Lower leg skin (tissue), 4 donors: ENCODE results near the gene RRP1B. TPM values are rescaled to one million over a fixed set of nuclear protein-coding genes. Genes with fewer than 3 reads are reported as not detected.

Experiments used
- DNase-seq, 2 donors: peaks; one replicate each; pipeline ENCODE4 v3.0.0-alpha.2; 2019; ENCODE audit warnings: low spot score in 2 of 2
- H3K4me3 ChIP-seq: fragments of 200-600 bp; sonication (generic); 2 replicates; pipeline ENCODE4 v1.5.1; 2017; ENCODE audit warnings: mild to moderate bottlenecking, low read depth; ENCODE audit not compliant: poor library complexity, severe bottlenecking
- POLR2A ChIP-seq, 2 donors: fragments of 450-650 bp; IDR thresholded peaks; one replicate each; pipeline ENCODE4 v1.6.1; 2016 to 2017; ENCODE audit warnings: antibody characterized with exemption in 2 of 2, mild to moderate bottlenecking in 1 of 2, moderate library complexity in 1 of 2
- WGBS, 2 donors: methylation state at CpG; one replicate each; pipeline ENCODE4 v1.1.5; 2018; 5-methylcytosine and 5-hydroxymethylcytosine counted together
- intact Hi-C: fragments of 100-400 bp; cut with DNase I; formaldehyde crosslinking; loops from one replicate; pipeline ENCODE4 v1.15.0; 2023; ENCODE audit warnings: low total_unique reads
- total RNA-seq, 4 donors: library from RNA; depleted of rRNA; stranded (reverse); fragments of >200 nt; gene quantifications; one replicate each; pipeline ENCODE4 v1.1.0, GENCODE V29; 2016
- TF ChIP-seq, protein P1 (sequence below), 3 donors: fragments of 450-650 bp; IDR thresholded peaks; one replicate each; pipeline ENCODE4 v1.5.1; 2016; ENCODE audit warnings: antibody characterized with exemption in 3 of 3, mild to moderate bottlenecking in 3 of 3, moderate library complexity in 2 of 3

The RRP1B gene
- total RNA-seq, 4 donors from 2014 or later, result 15.4 to 22.2 (median 19.5) TPM

DNA sequence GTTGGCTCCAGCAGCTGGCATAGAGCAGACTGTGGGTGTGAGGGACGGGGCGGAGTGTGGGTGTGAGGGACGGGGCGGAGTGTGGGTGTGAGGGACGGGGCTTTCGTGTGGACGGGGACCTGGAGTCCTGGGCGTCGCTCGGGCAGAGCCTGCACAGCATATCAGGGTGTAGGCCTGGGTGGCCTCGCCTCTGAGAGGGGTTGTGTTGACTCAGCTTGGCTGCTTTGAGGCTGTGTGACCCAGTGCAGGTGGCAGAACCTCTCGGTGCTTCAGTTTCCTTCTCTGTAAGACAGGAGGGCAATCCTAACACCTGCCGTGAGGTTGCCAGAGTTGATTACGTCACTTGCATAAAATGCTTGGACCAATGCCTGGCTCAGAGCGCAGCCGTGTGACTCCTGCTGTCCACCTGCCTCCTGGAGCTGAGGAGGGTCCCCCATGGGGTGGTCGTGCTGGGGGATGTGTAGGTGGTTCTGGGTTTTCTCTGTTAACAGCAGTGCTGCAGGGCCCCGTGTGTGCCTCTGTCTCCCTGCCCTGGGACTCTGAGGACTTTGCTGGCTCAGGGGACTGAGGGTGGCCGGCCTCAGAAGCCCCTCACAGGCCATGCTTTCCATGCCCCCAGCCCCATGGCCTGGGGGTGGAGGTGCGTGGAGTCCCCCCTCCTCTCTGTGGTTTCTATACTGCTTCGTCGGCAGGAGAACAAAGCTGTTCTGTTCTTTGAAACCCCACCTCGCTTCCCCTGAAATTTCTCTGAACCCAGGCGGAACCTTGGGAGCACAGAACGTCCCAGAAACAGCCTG, 75.0 kb downstream of the RRP1B start:
- no peak overlapping the region for H3K4me3 ChIP-seq
- DNase-seq, result no peak
- TF ChIP-seq POLR2A (IDR thresholded peaks at IDR 0.05), result no peak
- TF ChIP-seq, protein P1, sequence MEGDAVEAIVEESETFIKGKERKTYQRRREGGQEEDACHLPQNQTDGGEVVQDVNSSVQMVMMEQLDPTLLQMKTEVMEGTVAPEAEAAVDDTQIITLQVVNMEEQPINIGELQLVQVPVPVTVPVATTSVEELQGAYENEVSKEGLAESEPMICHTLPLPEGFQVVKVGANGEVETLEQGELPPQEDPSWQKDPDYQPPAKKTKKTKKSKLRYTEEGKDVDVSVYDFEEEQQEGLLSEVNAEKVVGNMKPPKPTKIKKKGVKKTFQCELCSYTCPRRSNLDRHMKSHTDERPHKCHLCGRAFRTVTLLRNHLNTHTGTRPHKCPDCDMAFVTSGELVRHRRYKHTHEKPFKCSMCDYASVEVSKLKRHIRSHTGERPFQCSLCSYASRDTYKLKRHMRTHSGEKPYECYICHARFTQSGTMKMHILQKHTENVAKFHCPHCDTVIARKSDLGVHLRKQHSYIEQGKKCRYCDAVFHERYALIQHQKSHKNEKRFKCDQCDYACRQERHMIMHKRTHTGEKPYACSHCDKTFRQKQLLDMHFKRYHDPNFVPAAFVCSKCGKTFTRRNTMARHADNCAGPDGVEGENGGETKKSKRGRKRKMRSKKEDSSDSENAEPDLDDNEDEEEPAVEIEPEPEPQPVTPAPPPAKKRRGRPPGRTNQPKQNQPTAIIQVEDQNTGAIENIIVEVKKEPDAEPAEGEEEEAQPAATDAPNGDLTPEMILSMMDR (IDR thresholded peaks at IDR 0.05), result no peak
- intact Hi-C loops, result no loop called here
- WGBS, 2 donors, result 62 to 70% methylated on average over 24 of the region's 25 CpGs

DNA sequence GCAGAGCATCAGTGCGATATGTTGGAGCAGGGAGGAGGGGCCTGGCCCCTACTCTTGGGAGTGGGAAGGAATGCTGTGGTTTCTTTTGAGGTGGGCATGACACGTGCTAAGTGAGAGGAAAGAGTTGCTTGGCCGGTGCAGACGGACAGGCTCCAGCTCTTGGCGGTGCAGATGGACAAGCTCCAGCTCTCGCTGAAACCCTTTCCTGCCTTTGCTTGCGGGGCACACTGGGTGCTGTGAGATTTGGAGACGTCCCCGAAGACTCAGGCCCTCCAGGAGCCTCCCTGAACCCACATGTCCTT, 75.5 kb downstream of the RRP1B start:
- 74% methylated on average over 9 of the region's 9 CpGs for WGBS, 2 donors

DNA sequence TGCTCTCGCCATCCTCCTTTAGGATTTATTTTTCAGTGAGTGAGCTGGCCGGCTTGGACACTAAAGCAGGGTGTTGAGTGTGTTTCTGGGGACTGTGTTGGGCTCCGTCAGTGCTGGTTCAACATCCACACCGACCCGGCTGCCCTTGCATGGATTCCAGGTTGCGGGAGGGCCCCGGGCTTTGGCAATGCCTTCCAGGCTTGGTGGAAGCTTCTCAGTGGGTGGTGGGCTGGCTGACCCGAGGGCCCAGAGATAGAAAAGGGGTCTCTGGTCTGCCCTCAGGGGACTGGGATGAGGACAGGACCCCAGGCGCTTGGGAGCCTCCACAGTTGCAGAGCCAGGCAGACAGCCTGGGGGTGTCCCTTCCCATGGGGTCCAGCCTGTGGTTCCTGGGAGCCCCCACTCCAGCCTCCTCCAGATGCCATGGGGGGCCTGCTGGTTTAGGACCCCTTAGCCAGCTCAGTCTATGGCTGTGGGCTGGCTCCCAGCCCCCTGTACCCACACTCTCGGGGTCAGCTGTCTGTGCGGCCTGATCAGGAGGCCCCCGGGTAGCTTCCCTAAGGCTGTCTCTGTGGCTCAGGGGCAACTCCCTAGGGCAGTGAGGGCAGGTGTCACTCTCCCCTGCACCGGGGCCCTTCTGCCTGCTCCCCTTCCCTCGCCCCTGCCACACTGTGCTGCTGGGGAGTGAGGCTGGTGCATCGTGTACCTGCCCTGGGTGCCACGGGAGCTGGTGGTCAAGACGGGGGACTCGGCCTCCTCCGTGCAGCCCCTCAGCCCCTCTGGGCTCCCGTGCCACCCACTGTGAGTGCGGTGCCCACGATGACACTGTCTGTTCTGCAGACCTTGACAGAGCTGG, 76.1 kb downstream of the RRP1B start:
- intact Hi-C loops, result no loop called here
- no peak overlapping the region for H3K4me3 ChIP-seq
- TF ChIP-seq, protein P1 (IDR thresholded peaks at IDR 0.05), result no peak
- TF ChIP-seq POLR2A (IDR thresholded peaks at IDR 0.05), result no peak
- no peak for DNase-seq
- 88 to 91% methylated on average over 19 to 20 of the region's 22 CpGs for WGBS, 2 donors

More for the DNA sequence above, 75.5 kb downstream of the RRP1B start:
- intact Hi-C loops, result no loop called here
- DNase-seq, result no peak
- TF ChIP-seq, protein P1 (IDR thresholded peaks at IDR 0.05), result no peak
- TF ChIP-seq POLR2A (IDR thresholded peaks at IDR 0.05), result no peak
- no peak overlapping the region for H3K4me3 ChIP-seq

DNA sequence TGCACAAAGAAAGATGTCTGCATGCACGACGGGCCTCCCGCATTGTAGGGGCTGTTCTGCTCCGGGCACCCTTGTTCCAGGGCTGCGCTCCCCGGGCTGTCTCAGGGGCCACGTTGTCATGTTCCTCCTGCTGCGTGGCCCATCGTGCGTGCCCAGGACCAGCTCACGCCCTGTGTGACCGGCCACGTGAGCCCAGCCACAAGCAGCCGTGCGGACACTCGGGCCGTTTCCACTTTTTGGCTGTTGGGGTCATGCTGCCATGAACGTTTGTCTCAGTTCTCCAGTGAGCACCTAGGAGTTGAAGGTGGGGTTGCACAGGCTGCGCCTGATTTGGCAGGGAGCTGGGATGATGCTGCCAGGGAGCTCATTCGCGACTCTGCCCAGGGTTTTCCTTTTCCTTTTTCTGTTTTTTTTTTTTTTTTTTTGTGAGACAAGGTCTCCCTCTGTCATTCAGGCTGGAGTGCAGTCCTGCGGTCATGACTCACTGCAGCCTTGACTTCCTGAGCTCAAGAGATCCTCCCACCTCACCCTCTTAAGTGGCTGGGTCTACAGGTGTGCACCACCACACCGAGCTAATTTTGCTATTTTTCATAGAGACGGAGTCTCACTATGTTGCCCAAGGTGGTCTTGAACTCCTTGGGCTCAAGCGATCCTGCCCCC, 77.0 kb downstream of the RRP1B start:
- no peak for DNase-seq
- intact Hi-C loops, result no loop called here
- H3K4me3 ChIP-seq, result no peak overlapping the region
- no peak for TF ChIP-seq POLR2A (IDR thresholded peaks at IDR 0.05)
- TF ChIP-seq, protein P1 (IDR thresholded peaks at IDR 0.05), result no peak
- WGBS, 2 donors, result 85 to 93% methylated on average over 20 to 25 of the region's 25 CpGs

DNA sequence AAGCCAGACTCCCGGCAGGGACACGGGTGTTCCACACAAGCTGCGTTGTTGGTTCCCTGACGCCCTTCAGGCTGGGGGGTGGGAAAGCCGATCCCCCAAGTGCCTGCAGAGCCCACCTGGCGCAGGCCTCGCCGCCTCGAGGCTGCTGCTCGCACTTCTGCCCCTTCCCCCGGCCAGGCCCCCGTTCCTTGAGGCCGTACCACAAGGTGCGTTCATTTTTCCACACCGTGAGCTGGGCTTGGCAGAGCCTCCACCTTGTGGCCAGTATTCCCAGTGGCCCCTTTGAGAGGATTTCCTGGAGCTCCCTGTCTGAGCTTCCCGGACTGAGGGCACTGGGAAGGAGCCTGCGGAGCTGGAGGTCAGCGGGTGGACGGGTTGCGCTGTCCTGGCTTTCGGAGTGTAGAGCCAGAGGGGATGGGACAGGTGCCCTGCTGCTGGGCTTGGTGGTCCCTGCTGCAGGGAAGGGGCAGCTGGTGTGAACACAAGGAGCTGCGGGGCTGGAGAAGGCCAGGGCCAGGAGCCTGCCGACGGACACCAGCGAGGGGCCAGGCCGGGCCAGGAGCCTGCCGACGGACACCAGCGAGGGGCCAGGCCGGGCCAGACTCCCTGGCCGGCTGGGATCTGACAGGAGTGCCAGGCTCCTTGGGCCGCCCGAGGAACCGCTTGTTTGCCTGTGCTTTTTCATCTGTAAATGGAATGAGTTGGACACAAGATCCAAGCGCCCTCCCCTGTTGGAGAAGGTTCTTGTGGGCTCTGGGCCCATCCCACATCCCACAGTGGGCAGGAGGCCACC, 78.0 kb downstream of the RRP1B start:
- 91 to 95% methylated on average over 30 to 33 of the region's 35 CpGs for WGBS, 2 donors
- TF ChIP-seq, protein P1 (IDR thresholded peaks at IDR 0.05), result no peak
- TF ChIP-seq POLR2A (IDR thresholded peaks at IDR 0.05), result no peak
- H3K4me3 ChIP-seq, result no peak overlapping the region
- DNase-seq, result no peak
- intact Hi-C loops, result no loop called here
